AG04449 (cell line): ENCODE data around the gene TRERF1.

Source experiments
- CTCF ChIA-PET: fragments of 350-600 bp; formaldehyde crosslinking; extraction: SDS; loops from one replicate; lab custom pipeline; 2021; ENCODE audit warnings: antibody characterized with exemption; lab: Yijun Ruan, JAX
- POLR2A ChIA-PET: fragments of 400-600, 350-600 bp; formaldehyde crosslinking; extraction: SDS; loops from one replicate; lab custom pipeline; 2020; ENCODE audit warnings: antibody characterized with exemption, inconsistent platforms; lab: Yijun Ruan, JAX
- DNase-seq: peaks from one replicate; pipeline ENCODE4 v3.0.0-alpha.2; 2010; ENCODE audit warnings: low read depth, low spot score
- H3K4me3 ChIP-seq: 2 replicates; pipeline ENCODE4 v1.5.1; 2011; ENCODE audit warnings: low read depth, mild to moderate bottlenecking, control low read depth, low read length
- CTCF ChIP-seq: IDR thresholded peaks from one replicate; pipeline ENCODE4 v1.5.1; 2011; ENCODE audit warnings: mild to moderate bottlenecking, moderate library complexity, low read length, control low read depth, inconsistent platforms; ENCODE audit not compliant: insufficient read depth; ENCODE audit errors: missing control alignments

Gene TRERF1

GRCh38 chr6:42260972-42261371, 190.8 kb downstream of the TRERF1 start:
- POLR2A ChIA-PET: interaction anchor here (2.1 kb wide), 1 partner anchor 287 kb away, joined by 5 read pairs; no protein-coding TSS in a partner anchor
- H3K4me3 ChIP-seq: no peak overlapping the region
- DNase-seq: no peak
- TF ChIP-seq CTCF: peak; percentile 74
- CTCF ChIA-PET: interaction anchor here (0.6 to 8.9 kb wide), 22 partner anchors 8 to 367 kb away, joined by 3 to 115 read pairs (median 5); partner anchors contain the start of gene TRERF1

GRCh38 chr6:42260396-42260888, 191.3 kb downstream of the TRERF1 start:
- ChIA-PET POLR2A (no interaction called here), CTCF (interaction anchor here (0.6 to 8.9 kb wide), 27 partner anchors 9 to 368 kb away, joined by 3 to 115 read pairs (median 4); partner anchors contain the start of gene TRERF1)
- no peak for DNase-seq

GRCh38 chr6:42259841-42260395, 191.8 kb downstream of the TRERF1 start:
- DNase-seq: no peak
- H3K4me3 ChIP-seq: no peak overlapping the region
- ChIA-PET CTCF (interaction anchor here (0.6 to 8.9 kb wide), 27 partner anchors 9 to 368 kb away, joined by 3 to 115 read pairs (median 4); partner anchors contain the start of gene TRERF1), POLR2A (interaction anchor here (0.6 kb wide), 2 partner anchors 20 to 73 kb away, joined by 3 read pairs; no protein-coding TSS in a partner anchor)
- no peak for TF ChIP-seq CTCF

More at GRCh38 chr6:42260396-42260888, 191.3 kb downstream of the TRERF1 start:
- no peak overlapping the region for H3K4me3 ChIP-seq
- TF ChIP-seq CTCF: no peak

GRCh38 chr6:42259286-42259685, 192.4 kb downstream of the TRERF1 start:
- ChIA-PET POLR2A (interaction anchor here (0.6 kb wide), 2 partner anchors 20 to 74 kb away, joined by 3 read pairs; no protein-coding TSS in a partner anchor), CTCF (interaction anchor here (0.8 to 8.9 kb wide), 10 partner anchors 11 to 294 kb away, joined by 3 to 115 read pairs (median 4); no protein-coding TSS in a partner anchor)
- TF ChIP-seq CTCF: no peak
- no peak overlapping the region for H3K4me3 ChIP-seq
- no peak for DNase-seq

- TF ChIP-seq CTCF: no peak
- H3K4me3 ChIP-seq: no peak overlapping the region
- POLR2A ChIA-PET: no interaction called here
- DNase-seq: no peak
- CTCF ChIA-PET: no interaction called here
These were observed 194.1 kb downstream of the TRERF1 start for GRCh38 chr6:42257614-42258013.

- DNase-seq: no peak
- ChIA-PET POLR2A (no interaction called here), CTCF (interaction anchor here (1.8 kb wide), 1 partner anchor 275 kb away, joined by 7 read pairs; no protein-coding TSS in a partner anchor)
- TF ChIP-seq CTCF: no peak
- H3K4me3 ChIP-seq: no peak overlapping the region
These were observed 194.7 kb downstream of the TRERF1 start for GRCh38 chr6:42257063-42257462.
